ENCODE results near the gene ZNF425.

ZNF425 gene

GRCh38 chr7:149136118-149136517, 10.0 kb upstream of the ZNF425 start:
- no peak for DNase-seq
- intact Hi-C loops (cut with DNase I) = no loop called here

- intact Hi-C loops (cut with DNase I) = no loop called here
- DNase-seq = no peak
Measured at GRCh38 chr7:149133028-149133710, 7.0 kb upstream of the ZNF425 start.

- intact Hi-C loops (cut with DNase I) = no loop called here
- no peak for DNase-seq
Measured at GRCh38 chr7:149130572-149131198, 4.6 kb upstream of the ZNF425 start.

GRCh38 chr7:149126662-149127266, 640 bp upstream of the ZNF425 start:
- DNase-seq = peak in 39 of 42 donors; percentile 23 to 81 (median 56)
- intact Hi-C loops (cut with DNase I) = loop anchor here (1.0 to 5.0 kb wide), 3 partner anchors 21 to 371 kb away; partner anchors contain the start of genes ZNF398, ZNF746 and ZNF786

- DNase-seq = peak in 6 of 42 donors; percentile 7 to 49 (median 14)
- intact Hi-C loops (cut with DNase I) = loop anchor here (5.0 kb wide), 1 partner anchor 372 kb away; the partner anchor contains the start of gene ZNF746
Measured at GRCh38 chr7:149125189-149125862, 798 bp downstream of the ZNF425 start.

GRCh38 chr7:149109969-149110368, 16.2 kb downstream of the ZNF425 start:
- intact Hi-C loops (cut with DNase I) = no loop called here
- no peak for DNase-seq

GRCh38 chr7:149104749-149105148, 21.4 kb downstream of the ZNF425 start:
- intact Hi-C loops (cut with DNase I) = no loop called here
- DNase-seq = no peak

- DNase-seq = no peak
- intact Hi-C loops (cut with DNase I) = no loop called here
Measured at GRCh38 chr7:149104214-149104613, 21.9 kb downstream of the ZNF425 start.

GRCh38 chr7:149103424-149103823, 22.7 kb downstream of the ZNF425 start:
- intact Hi-C loops (cut with DNase I) = no loop called here
- DNase-seq = no peak

- no peak for DNase-seq
- intact Hi-C loops (cut with DNase I) = no loop called here
Measured at GRCh38 chr7:149102666-149103065, 23.5 kb downstream of the ZNF425 start.

GRCh38 chr7:149100821-149101220, 25.3 kb downstream of the ZNF425 start:
- no peak for DNase-seq
- intact Hi-C loops (cut with DNase I) = no loop called here

GRCh38 chr7:149099058-149099457, 27.1 kb downstream of the ZNF425 start:
- peak in 13 of 42 donors; percentile 17 to 53 (median 24) for DNase-seq
- intact Hi-C loops (cut with DNase I) = no loop called here

GRCh38 chr7:149097088-149097487, 29.0 kb downstream of the ZNF425 start:
- DNase-seq = no peak
- intact Hi-C loops (cut with DNase I) = no loop called here

GRCh38 chr7:149093228-149093627, 32.9 kb downstream of the ZNF425 start:
- intact Hi-C loops (cut with DNase I) = loop anchor here (5.0 kb wide), 2 partner anchors 106 to 211 kb away; partner anchors contain the start of gene EZH2
- DNase-seq = no peak

GRCh38 chr7:149092244-149092643, 33.9 kb downstream of the ZNF425 start:
- intact Hi-C loops (cut with DNase I) = loop anchor here (5.0 kb wide), 2 partner anchors 105 to 210 kb away; partner anchors contain the start of gene EZH2
- peak in 1 of 42 donors; percentile 13 for DNase-seq

GRCh38 chr7:149090397-149091195, 35.5 kb downstream of the ZNF425 start, which contains the start of gene ZNF786:
Gene ZNF786 (minus strand): TSS chr7:149090718. CDS start chr7:149090640, 78 bp downstream.
- intact Hi-C loops (cut with DNase I) = loop anchor here (2.0 to 5.0 kb wide), 4 partner anchors 36 to 208 kb away; partner anchors contain the start of genes EZH2, PDIA4 and ZNF425
- peak; percentile 49 to 95 (median 88) for DNase-seq

GRCh38 chr7:149087376-149087775, 38.7 kb downstream of the ZNF425 start:
- intact Hi-C loops (cut with DNase I) = no loop called here
- no peak for DNase-seq

- no peak for DNase-seq
- intact Hi-C loops (cut with DNase I) = no loop called here
Measured at GRCh38 chr7:149085866-149086265, 40.3 kb downstream of the ZNF425 start.

Data from head of caudate nucleus (tissue), 42 donors.